Measurements from ENCODE around the gene IFI44L.

DNA sequence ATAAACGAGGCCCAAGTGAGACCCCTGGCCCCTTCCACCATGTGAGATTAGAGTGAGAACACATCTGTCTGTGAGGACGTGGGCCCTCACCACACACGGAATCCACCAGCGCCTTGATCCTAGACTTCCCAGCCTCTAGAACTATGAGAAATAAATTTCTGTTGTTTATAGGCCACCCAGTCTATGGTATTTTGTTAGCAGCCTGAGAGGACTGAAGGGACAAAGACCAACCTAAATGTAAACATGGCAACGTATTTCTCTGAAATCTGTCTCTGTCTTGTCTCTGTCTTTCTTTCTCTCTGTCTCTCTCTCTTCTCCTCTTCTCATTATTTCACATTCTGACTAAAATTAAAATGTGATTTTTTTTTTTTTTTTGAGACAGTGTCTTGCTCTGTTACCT is 15.6 kb upstream of the IFI44L start:
- TF ChIP-seq POLR2A (IDR thresholded peaks at IDR 0.05) (no peak), CTCF (IDR thresholded peaks at IDR 0.05 in 4 of 5, conservative IDR thresholded peaks at IDR 0.05 in 1 of 5) (no peak)
